ENCODE results near the gene FAM89A.

- no peak for TF ChIP-seq EZH2 (IDR thresholded peaks at IDR 0.05; ENCODE audit: borderline replicate concordance, insufficient read depth, low read depth, low read length, poor library complexity, severe bottlenecking)
- TF ChIP-seq, protein P1, sequence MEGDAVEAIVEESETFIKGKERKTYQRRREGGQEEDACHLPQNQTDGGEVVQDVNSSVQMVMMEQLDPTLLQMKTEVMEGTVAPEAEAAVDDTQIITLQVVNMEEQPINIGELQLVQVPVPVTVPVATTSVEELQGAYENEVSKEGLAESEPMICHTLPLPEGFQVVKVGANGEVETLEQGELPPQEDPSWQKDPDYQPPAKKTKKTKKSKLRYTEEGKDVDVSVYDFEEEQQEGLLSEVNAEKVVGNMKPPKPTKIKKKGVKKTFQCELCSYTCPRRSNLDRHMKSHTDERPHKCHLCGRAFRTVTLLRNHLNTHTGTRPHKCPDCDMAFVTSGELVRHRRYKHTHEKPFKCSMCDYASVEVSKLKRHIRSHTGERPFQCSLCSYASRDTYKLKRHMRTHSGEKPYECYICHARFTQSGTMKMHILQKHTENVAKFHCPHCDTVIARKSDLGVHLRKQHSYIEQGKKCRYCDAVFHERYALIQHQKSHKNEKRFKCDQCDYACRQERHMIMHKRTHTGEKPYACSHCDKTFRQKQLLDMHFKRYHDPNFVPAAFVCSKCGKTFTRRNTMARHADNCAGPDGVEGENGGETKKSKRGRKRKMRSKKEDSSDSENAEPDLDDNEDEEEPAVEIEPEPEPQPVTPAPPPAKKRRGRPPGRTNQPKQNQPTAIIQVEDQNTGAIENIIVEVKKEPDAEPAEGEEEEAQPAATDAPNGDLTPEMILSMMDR (IDR thresholded peaks at IDR 0.05), result no peak
Measured at GRCh38 chr1:231065510-231066241, 25.6 kb upstream of the FAM89A start.

Measured in B cell (primary cell).